Stimulated activated naive CD8-positive, alpha-beta T cell treated with anti-CD3 and anti-CD28 coated beads, Interleukin-15, Interleukin-2, amounts not matched to agents 100 ng/mL and 50 ng/mL, for 24 hours (primary cell): ENCODE results near the gene MAP2.
A peak's percentile ranks its signal among the peaks of the same experiment; 100 is the strongest.
"Not testable (repeated sequence)": the region's sequence is repeated elsewhere in the genome, so short reads cannot be mapped to it uniquely, and the experiment has no call there.

ENCODE experiments used
- H3K27ac Mint-ChIP-seq: one replicate; pipeline ENCODE4 v1.8.0; 2021; ENCODE audit warnings: mild to moderate bottlenecking, mixed read lengths
- H3K27me3 Mint-ChIP-seq: one replicate; pipeline ENCODE4 v1.8.0; 2021; ENCODE audit warnings: mixed read lengths
- H3K36me3 Mint-ChIP-seq: one replicate; pipeline ENCODE4 v1.8.0; 2021; ENCODE audit warnings: low read depth, mixed read lengths
- H3K4me1 Mint-ChIP-seq: one replicate; pipeline ENCODE4 v1.8.0; 2021; ENCODE audit warnings: low read depth, mixed read lengths
- H3K4me3 Mint-ChIP-seq: one replicate; pipeline ENCODE4 v1.8.0; 2021; ENCODE audit warnings: mild to moderate bottlenecking, mixed read lengths
- H3K9me3 Mint-ChIP-seq: one replicate; pipeline ENCODE4 v1.8.0; 2021; ENCODE audit warnings: mixed read lengths

The MAP2 gene

GRCh38 chr2:209565896-209566582 lies 142.2 kb downstream of the MAP2 start:
- no peaks in the 10 kb centered on the region for H3K9me3 Mint-ChIP-seq
- no peaks in the 10 kb centered on the region for H3K27me3 Mint-ChIP-seq
- no peak overlapping the region for H3K27ac Mint-ChIP-seq

GRCh38 chr2:209570194-209570593 lies 146.3 kb downstream of the MAP2 start:
- Mint-ChIP-seq H3K36me3 (no peaks in the 10 kb centered on the region), H3K9me3 (no peaks in the 10 kb centered on the region)

More at GRCh38 chr2:209565896-209566582, 142.2 kb downstream of the MAP2 start:
- no peaks in the 10 kb centered on the region for H3K36me3 Mint-ChIP-seq
- no peaks in the 10 kb centered on the region for H3K4me1 Mint-ChIP-seq
- no peak overlapping the region for H3K4me3 Mint-ChIP-seq

GRCh38 chr2:209574515-209574914 lies 150.7 kb downstream of the MAP2 start:
- Mint-ChIP-seq H3K27ac (no peak overlapping the region), H3K4me3 (no peak overlapping the region), H3K4me1 (no peaks in the 10 kb centered on the region), H3K9me3 (no peaks in the 10 kb centered on the region), H3K27me3 (no peaks in the 10 kb centered on the region), H3K36me3 (no peaks in the 10 kb centered on the region)

More at GRCh38 chr2:209570194-209570593, 146.3 kb downstream of the MAP2 start:
- Mint-ChIP-seq H3K27me3 (no peaks in the 10 kb centered on the region), H3K4me3 (no peak overlapping the region), H3K4me1 (no peaks in the 10 kb centered on the region), H3K27ac (no peak overlapping the region)

GRCh38 chr2:209577376-209578357 lies 153.8 kb downstream of the MAP2 start:
- H3K27me3 Mint-ChIP-seq, result no peaks in the 10 kb centered on the region
- H3K27ac Mint-ChIP-seq, result no peak overlapping the region
- H3K36me3 Mint-ChIP-seq, result no peaks in the 10 kb centered on the region
- no peaks in the 10 kb centered on the region for H3K9me3 Mint-ChIP-seq
- H3K4me1 Mint-ChIP-seq, result no peaks in the 10 kb centered on the region
- no peak overlapping the region for H3K4me3 Mint-ChIP-seq

GRCh38 chr2:209578394-209579001 lies 154.7 kb downstream of the MAP2 start:
- Mint-ChIP-seq H3K27me3 (no peaks in the 10 kb centered on the region), H3K36me3 (no peaks in the 10 kb centered on the region), H3K4me3 (no peak overlapping the region), H3K27ac (no peak overlapping the region), H3K9me3 (no peaks in the 10 kb centered on the region), H3K4me1 (no peaks in the 10 kb centered on the region)

- Mint-ChIP-seq H3K4me3 (peak overlapping the region; percentile 47), H3K27me3 (no peaks in the 10 kb centered on the region), H3K4me1 (no peaks in the 10 kb centered on the region), H3K9me3 (no peaks in the 10 kb centered on the region), H3K36me3 (no peaks in the 10 kb centered on the region), H3K27ac (no peak overlapping the region)
Observed at GRCh38 chr2:209579230-209579749, 155.4 kb downstream of the MAP2 start.

- H3K27me3 Mint-ChIP-seq, result peaks cover 5% of the 10 kb centered on the region
- no peak overlapping the region for H3K27ac Mint-ChIP-seq
- no peaks in the 10 kb centered on the region for H3K36me3 Mint-ChIP-seq
- no peaks in the 10 kb centered on the region for H3K4me1 Mint-ChIP-seq
- no peak overlapping the region for H3K4me3 Mint-ChIP-seq
- H3K9me3 Mint-ChIP-seq, result no peaks in the 10 kb centered on the region
Observed at GRCh38 chr2:209581040-209581439, 157.2 kb downstream of the MAP2 start.

GRCh38 chr2:209582281-209582680 lies 158.4 kb downstream of the MAP2 start:
- Mint-ChIP-seq H3K4me1 (no peaks in the 10 kb centered on the region), H3K27ac (no peak overlapping the region), H3K36me3 (no peaks in the 10 kb centered on the region), H3K27me3 (peaks cover 5% of the 10 kb centered on the region), H3K9me3 (no peaks in the 10 kb centered on the region), H3K4me3 (no peak overlapping the region)

- no peaks in the 10 kb centered on the region for H3K36me3 Mint-ChIP-seq
- peaks cover 5% of the 10 kb centered on the region for H3K27me3 Mint-ChIP-seq
- H3K4me3 Mint-ChIP-seq, result no peak overlapping the region
- no peaks in the 10 kb centered on the region for H3K9me3 Mint-ChIP-seq
- no peak overlapping the region for H3K27ac Mint-ChIP-seq
- no peaks in the 10 kb centered on the region for H3K4me1 Mint-ChIP-seq
Observed at GRCh38 chr2:209584472-209584871, 160.6 kb downstream of the MAP2 start.

GRCh38 chr2:209584915-209585314 lies 161.1 kb downstream of the MAP2 start:
- Mint-ChIP-seq H3K27ac (no peak overlapping the region), H3K4me3 (no peak overlapping the region), H3K4me1 (no peaks in the 10 kb centered on the region), H3K9me3 (no peaks in the 10 kb centered on the region), H3K27me3 (peaks cover 5% of the 10 kb centered on the region), H3K36me3 (no peaks in the 10 kb centered on the region)

- Mint-ChIP-seq H3K4me3 (no peak overlapping the region), H3K9me3 (no peaks in the 10 kb centered on the region), H3K27ac (no peak overlapping the region), H3K36me3 (no peaks in the 10 kb centered on the region), H3K27me3 (no peaks in the 10 kb centered on the region), H3K4me1 (no peaks in the 10 kb centered on the region)
Observed at GRCh38 chr2:209591021-209591420, 167.2 kb downstream of the MAP2 start.

GRCh38 chr2:209592106-209592505 lies 168.3 kb downstream of the MAP2 start:
- no peaks in the 10 kb centered on the region for H3K4me1 Mint-ChIP-seq
- no peaks in the 10 kb centered on the region for H3K36me3 Mint-ChIP-seq
- H3K9me3 Mint-ChIP-seq, result no peaks in the 10 kb centered on the region
- H3K27ac Mint-ChIP-seq, result no peak overlapping the region
- no peak overlapping the region for H3K4me3 Mint-ChIP-seq
- H3K27me3 Mint-ChIP-seq, result no peaks in the 10 kb centered on the region

GRCh38 chr2:209593930-209594329 lies 170.1 kb downstream of the MAP2 start:
- no peaks in the 10 kb centered on the region for H3K4me1 Mint-ChIP-seq
- no peak overlapping the region for H3K27ac Mint-ChIP-seq
- no peak overlapping the region for H3K4me3 Mint-ChIP-seq
- H3K9me3 Mint-ChIP-seq, result no peaks in the 10 kb centered on the region
- H3K36me3 Mint-ChIP-seq, result no peaks in the 10 kb centered on the region
- no peaks in the 10 kb centered on the region for H3K27me3 Mint-ChIP-seq

GRCh38 chr2:209596262-209596661 lies 172.4 kb downstream of the MAP2 start:
- H3K27me3 Mint-ChIP-seq, result no peaks in the 10 kb centered on the region
- H3K27ac Mint-ChIP-seq, result no peak overlapping the region

GRCh38 chr2:209598227-209598626 lies 174.4 kb downstream of the MAP2 start:
- not testable (repeated sequence) for H3K9me3 Mint-ChIP-seq, H3K4me3 Mint-ChIP-seq, H3K27ac Mint-ChIP-seq, H3K4me1 Mint-ChIP-seq, H3K27me3 Mint-ChIP-seq, H3K36me3 Mint-ChIP-seq

More at GRCh38 chr2:209596262-209596661, 172.4 kb downstream of the MAP2 start:
- H3K4me1 Mint-ChIP-seq, result no peaks in the 10 kb centered on the region
- no peaks in the 10 kb centered on the region for H3K36me3 Mint-ChIP-seq
- peaks cover 4% of the 10 kb centered on the region for H3K9me3 Mint-ChIP-seq
- H3K4me3 Mint-ChIP-seq, result no peak overlapping the region
